Measurements from ENCODE around the gene TNXB. TPM values are rescaled to one million over a fixed set of nuclear protein-coding genes. Genes with fewer than 3 reads are reported as not detected.
A peak's percentile ranks its signal among the peaks of the same experiment; 100 is the strongest.
"Not testable (repeated sequence)": the region's sequence is repeated elsewhere in the genome, so short reads cannot be mapped to it uniquely, and the experiment has no call there.

The TNXB gene
- total RNA-seq, 2 donors from 2014 or later, result 7.3 to 20.1 TPM

DNA sequence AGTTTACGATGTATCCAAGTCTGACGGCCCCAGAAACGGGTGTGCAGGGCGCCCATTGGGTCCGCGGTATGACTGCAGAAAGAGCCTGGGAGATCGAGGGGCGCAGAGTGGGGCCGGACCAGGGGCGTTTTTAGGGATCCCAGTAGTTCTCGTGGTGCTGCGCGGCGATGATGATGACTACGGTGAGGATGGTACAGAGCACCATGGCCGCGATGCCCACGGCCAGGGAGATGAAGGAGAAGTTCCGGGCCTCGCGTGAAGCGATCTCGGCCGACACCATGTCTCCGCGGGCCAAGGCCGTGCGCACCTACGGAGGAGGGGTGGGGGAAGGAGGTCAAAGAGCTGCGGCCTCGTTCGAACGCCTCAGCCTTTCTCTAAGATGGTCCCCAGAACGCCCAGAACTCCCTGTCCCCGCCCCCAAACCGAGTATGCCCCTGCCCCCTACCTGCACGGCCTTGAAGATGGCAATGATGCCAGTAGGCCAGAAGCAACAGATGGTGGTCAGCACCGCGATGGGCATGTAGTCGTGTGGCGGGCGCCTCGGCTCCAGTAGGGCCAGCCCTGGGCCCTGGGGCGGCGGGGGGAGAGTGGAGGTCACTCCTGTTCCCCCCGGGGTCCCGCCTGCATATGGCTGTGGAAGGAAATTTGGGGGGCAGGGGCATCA lies 40.1 kb upstream of the TNXB start:
- TF ChIP-seq, protein P1, sequence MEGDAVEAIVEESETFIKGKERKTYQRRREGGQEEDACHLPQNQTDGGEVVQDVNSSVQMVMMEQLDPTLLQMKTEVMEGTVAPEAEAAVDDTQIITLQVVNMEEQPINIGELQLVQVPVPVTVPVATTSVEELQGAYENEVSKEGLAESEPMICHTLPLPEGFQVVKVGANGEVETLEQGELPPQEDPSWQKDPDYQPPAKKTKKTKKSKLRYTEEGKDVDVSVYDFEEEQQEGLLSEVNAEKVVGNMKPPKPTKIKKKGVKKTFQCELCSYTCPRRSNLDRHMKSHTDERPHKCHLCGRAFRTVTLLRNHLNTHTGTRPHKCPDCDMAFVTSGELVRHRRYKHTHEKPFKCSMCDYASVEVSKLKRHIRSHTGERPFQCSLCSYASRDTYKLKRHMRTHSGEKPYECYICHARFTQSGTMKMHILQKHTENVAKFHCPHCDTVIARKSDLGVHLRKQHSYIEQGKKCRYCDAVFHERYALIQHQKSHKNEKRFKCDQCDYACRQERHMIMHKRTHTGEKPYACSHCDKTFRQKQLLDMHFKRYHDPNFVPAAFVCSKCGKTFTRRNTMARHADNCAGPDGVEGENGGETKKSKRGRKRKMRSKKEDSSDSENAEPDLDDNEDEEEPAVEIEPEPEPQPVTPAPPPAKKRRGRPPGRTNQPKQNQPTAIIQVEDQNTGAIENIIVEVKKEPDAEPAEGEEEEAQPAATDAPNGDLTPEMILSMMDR (IDR thresholded peaks at IDR 0.05), result no peak
- peak overlapping the region; percentile 17 for H3K4me3 ChIP-seq
- no peaks in the 10 kb centered on the region for H3K27me3 ChIP-seq
- no peak for DNase-seq
- no peaks in the 10 kb centered on the region for H3K9me3 ChIP-seq
- no peaks in the 10 kb centered on the region for H3K36me3 ChIP-seq
- H3K9ac ChIP-seq (ENCODE audit: low read depth in 2 of 2, low read length in 2 of 2), result no peak overlapping the region
- H3K27ac ChIP-seq, result no peak overlapping the region
- no peaks in the 10 kb centered on the region for H3K4me1 ChIP-seq
- intact Hi-C loops (cut with DNase I), result no loop called here

GRCh38 chr6:32148289-32149091 lies 39.4 kb upstream of the TNXB start:
- Histone ChIP-seq H3K4me3 (peak overlapping the region; percentile 17), H3K9me3 (no peaks in the 10 kb centered on the region), H3K9ac (ENCODE audit: low read depth in 2 of 2, low read length in 2 of 2) (no peak overlapping the region), H3K27me3 (no peaks in the 10 kb centered on the region), H3K4me1 (no peaks in the 10 kb centered on the region), H3K36me3 (no peaks in the 10 kb centered on the region), H3K27ac (no peak overlapping the region)
- DNase-seq, result peak; percentile 87
- TF ChIP-seq, protein P1 (IDR thresholded peaks at IDR 0.05), result no peak
- intact Hi-C loops (cut with DNase I), result no loop called here

DNA sequence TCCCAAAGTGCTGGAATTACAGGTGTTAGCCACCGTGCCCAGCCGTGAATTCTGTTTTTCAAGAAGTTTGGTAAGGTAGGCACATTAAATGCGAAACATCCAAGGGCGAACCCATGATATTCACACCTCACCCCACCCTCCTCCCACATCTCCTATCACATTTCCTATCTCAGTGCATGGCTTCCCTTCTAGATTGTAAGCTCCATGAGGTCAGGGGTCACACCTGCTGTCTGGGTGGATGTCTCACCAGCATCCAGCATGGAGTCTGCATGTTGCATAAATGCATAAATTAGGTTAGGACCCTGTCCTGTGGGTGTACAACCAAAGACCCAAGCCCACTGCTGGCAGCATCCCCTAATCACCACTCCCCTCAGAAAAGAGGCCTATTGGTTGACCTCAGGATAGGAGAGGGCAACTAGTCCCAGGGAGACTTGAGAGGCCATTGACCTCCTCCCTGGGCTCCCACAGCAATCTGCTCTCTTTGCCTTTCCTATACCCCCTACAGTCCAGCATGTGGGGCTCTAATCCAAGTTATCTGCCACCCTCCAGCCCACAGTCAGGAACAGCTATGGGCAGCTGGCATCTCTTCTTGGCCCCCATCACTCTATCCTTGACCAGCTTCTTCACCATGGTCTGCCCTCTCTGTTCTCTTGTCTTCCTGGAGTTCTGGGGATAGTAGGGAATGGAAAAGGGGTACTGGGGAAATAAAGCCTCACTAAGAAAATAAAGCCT lies 38.4 kb upstream of the TNXB start:
- intact Hi-C loops (cut with DNase I), result no loop called here
- Histone ChIP-seq H3K9ac (ENCODE audit: low read depth in 2 of 2, low read length in 2 of 2) (no peak overlapping the region), H3K36me3 (no peaks in the 10 kb centered on the region), H3K4me3 (no peak overlapping the region), H3K9me3 (no peaks in the 10 kb centered on the region), H3K27me3 (no peaks in the 10 kb centered on the region), H3K4me1 (no peaks in the 10 kb centered on the region), H3K27ac (no peak overlapping the region)
- no peak for DNase-seq
- TF ChIP-seq, protein P1 (IDR thresholded peaks at IDR 0.05), result no peak

- intact Hi-C loops (cut with DNase I), result no loop called here
Measured at GRCh38 chr6:32146687-32147086, 37.5 kb upstream of the TNXB start.

GRCh38 chr6:32146287-32146686 lies 37.1 kb upstream of the TNXB start:
- intact Hi-C loops (cut with DNase I), result no loop called here
- Histone ChIP-seq H3K9ac (ENCODE audit: low read depth in 2 of 2, low read length in 2 of 2) (no peak overlapping the region), H3K9me3 (no peaks in the 10 kb centered on the region), H3K4me3 (no peak overlapping the region), H3K27me3 (no peaks in the 10 kb centered on the region), H3K4me1 (no peaks in the 10 kb centered on the region), H3K36me3 (no peaks in the 10 kb centered on the region), H3K27ac (no peak overlapping the region)
- TF ChIP-seq, protein P1 (IDR thresholded peaks at IDR 0.05), result no peak
- no peak for DNase-seq

More at GRCh38 chr6:32146687-32147086, 37.5 kb upstream of the TNXB start:
- no peak for DNase-seq
- Histone ChIP-seq H3K9ac (ENCODE audit: low read depth in 2 of 2, low read length in 2 of 2) (no peak overlapping the region), H3K4me1 (no peaks in the 10 kb centered on the region), H3K9me3 (no peaks in the 10 kb centered on the region), H3K27ac (no peak overlapping the region), H3K27me3 (no peaks in the 10 kb centered on the region), H3K4me3 (no peak overlapping the region), H3K36me3 (no peaks in the 10 kb centered on the region)
- TF ChIP-seq, protein P1 (IDR thresholded peaks at IDR 0.05), result no peak

- H3K36me3 ChIP-seq; H3K27me3 ChIP-seq; H3K27ac ChIP-seq; intact Hi-C loops (cut with DNase I); H3K4me1 ChIP-seq; H3K4me3 ChIP-seq; H3K9ac ChIP-seq (ENCODE audit: low read depth in 2 of 2, low read length in 2 of 2); H3K9me3 ChIP-seq: not testable (repeated sequence)
- DNase-seq, result peak; percentile 51
Measured at GRCh38 chr6:32144238-32144637, 35.1 kb upstream of the TNXB start.

Measured in colonic mucosa (tissue), 4 donors.